BJ (cell line): ENCODE results near the gene RAB3GAP1. TPM values are rescaled to one million over a fixed set of nuclear protein-coding genes. Genes with fewer than 3 reads are reported as not detected.

ENCODE experiments used
- CTCF ChIA-PET: fragments of 350-600 bp; formaldehyde crosslinking; extraction: SDS; loops from one replicate; lab custom pipeline; 2021; ENCODE audit warnings: antibody characterized with exemption, inconsistent platforms; lab: Yijun Ruan, JAX
- POLR2A ChIA-PET: fragments of 300-600 bp; sonication (Branson Sonifier 250); formaldehyde crosslinking; extraction: SDS; loops from one replicate; lab custom pipeline; 2021; ENCODE audit warnings: antibody characterized with exemption; lab: Charles Lee
- DNase-seq: peaks from one replicate; pipeline ENCODE4 v3.0.0-alpha.2; 2011; ENCODE audit warnings: low read depth
- H3K27me3 ChIP-seq: 2 replicates; pipeline ENCODE4 v1.6.0; 2011; ENCODE audit warnings: low read length; ENCODE audit not compliant: control insufficient read depth, insufficient read depth
- H3K36me3 ChIP-seq: 2 replicates; pipeline ENCODE4 v1.5.1; 2011; ENCODE audit warnings: low read length; ENCODE audit not compliant: control insufficient read depth, insufficient read depth
- H3K4me3 ChIP-seq: 2 replicates; pipeline ENCODE4 v1.5.1; 2011; ENCODE audit warnings: low read depth, mild to moderate bottlenecking, control low read depth, low read length
- polyA plus RNA-seq: library from polyadenylated mRNA; depleted of rRNA; stranded (reverse); fragments of >200 nt; gene quantifications from 2 replicates; pipeline ENCODE4 v1.2.3, GENCODE V29; 2011
- TF ChIP-seq, protein P1 (sequence below): IDR thresholded peaks from 2 replicates; pipeline ENCODE4 v1.5.1; 2011; ENCODE audit warnings: low read depth, mild to moderate bottlenecking, control low read depth, inconsistent platforms, low read length, moderate library complexity; ENCODE audit not compliant: insufficient read depth

RAB3GAP1 gene
- polyA plus RNA-seq, 1 experiment: 22.4 TPM

DNA sequence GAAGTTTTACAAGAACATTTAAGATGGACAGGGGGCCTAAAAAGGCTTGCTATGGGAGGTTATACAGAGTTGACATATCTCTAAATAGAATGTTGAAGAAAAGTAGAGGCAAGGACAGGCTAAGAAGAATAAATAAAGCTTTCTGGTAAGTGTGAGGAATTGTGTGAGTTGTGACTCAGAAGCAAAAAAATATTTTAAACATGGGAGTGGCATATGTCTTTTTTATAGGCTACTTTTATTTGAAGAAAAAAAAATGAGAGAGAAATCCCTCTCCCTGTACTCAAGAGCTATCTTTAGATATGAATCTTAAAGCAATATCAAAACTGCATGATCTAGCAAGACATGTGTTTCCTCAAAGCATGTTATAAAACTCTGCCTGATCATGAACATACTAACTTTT, 41.1 kb downstream of the RAB3GAP1 start:
- ChIA-PET CTCF (interaction anchor here (0.6 to 1.2 kb wide), 2 partner anchors 18 to 686 kb away, joined by 3 read pairs; no protein-coding TSS in a partner anchor), POLR2A (interaction anchor here (0.6 kb wide), 1 partner anchor 277 kb away, joined by 3 read pairs; no protein-coding TSS in a partner anchor)
- DNase-seq: peak; percentile 9
- Histone ChIP-seq H3K36me3 (peaks cover 1% of the 10 kb centered on the region; the same call in 1 of the 2 replicates), H3K27me3 (no peaks in the 10 kb centered on the region), H3K4me3 (no peak overlapping the region)
- TF ChIP-seq, protein P1, sequence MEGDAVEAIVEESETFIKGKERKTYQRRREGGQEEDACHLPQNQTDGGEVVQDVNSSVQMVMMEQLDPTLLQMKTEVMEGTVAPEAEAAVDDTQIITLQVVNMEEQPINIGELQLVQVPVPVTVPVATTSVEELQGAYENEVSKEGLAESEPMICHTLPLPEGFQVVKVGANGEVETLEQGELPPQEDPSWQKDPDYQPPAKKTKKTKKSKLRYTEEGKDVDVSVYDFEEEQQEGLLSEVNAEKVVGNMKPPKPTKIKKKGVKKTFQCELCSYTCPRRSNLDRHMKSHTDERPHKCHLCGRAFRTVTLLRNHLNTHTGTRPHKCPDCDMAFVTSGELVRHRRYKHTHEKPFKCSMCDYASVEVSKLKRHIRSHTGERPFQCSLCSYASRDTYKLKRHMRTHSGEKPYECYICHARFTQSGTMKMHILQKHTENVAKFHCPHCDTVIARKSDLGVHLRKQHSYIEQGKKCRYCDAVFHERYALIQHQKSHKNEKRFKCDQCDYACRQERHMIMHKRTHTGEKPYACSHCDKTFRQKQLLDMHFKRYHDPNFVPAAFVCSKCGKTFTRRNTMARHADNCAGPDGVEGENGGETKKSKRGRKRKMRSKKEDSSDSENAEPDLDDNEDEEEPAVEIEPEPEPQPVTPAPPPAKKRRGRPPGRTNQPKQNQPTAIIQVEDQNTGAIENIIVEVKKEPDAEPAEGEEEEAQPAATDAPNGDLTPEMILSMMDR: no peak

DNA sequence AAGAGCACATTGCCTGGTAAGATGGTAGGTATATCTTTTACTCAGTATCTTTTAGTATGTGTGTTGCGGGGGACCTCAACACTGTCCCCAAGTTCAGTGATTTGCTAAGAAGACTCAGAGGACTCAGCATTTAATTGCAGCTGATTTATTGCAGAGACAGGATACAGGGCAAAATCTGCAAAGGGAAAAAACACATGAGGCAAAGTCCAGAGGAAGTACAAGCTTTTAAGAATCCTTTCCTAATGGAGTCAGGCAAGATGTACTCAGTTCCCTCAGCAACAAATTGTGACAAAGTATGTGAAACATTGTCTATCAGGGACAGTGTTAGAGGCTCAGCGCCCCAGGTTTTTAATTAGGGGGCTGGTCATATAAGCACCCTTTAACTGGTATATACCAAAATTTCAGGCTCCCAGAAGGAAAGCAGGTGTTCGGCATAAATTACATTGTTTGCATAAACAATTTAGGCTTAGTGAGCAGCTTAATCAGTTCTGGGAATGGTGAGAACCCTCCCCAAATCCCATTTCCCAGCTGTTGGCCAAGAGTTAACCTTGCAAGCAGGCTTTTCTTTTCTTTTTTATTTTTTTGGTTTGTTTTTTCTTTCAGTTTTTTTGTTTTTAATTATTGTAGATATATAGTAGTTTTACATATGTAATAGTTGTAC, 41.7 kb downstream of the RAB3GAP1 start:
- CTCF ChIA-PET: interaction anchor here (0.6 kb wide), 1 partner anchor 685 kb away, joined by 3 read pairs; no protein-coding TSS in a partner anchor
- POLR2A ChIA-PET: no interaction called here
- Histone ChIP-seq H3K27me3 (no peaks in the 10 kb centered on the region), H3K36me3 (peaks cover 1% of the 10 kb centered on the region; the same call in 1 of the 2 replicates), H3K4me3 (no peak overlapping the region)
- no peak for DNase-seq
- TF ChIP-seq, protein P1: no peak

DNA sequence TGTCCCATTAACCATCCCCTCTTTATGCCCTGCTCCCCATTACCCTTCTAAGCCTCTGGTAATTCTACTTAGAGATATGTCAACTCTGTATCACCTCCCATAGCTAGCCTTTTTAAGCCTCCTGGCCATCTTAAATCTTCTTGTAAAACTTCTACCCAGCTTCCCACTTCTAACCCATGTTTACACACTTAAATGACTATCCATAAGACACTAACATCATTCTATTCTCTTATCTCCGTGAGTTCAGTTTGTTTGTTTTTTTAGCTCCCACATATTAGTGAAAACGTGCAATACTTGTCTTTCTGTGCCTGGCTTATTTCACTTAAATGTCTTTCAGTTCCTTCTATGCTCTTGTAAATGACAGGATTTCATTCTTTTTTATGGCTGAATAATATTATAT, 42.4 kb downstream of the RAB3GAP1 start:
- peaks cover 1% of the 10 kb centered on the region; the same call in 1 of the 2 replicates for H3K36me3 ChIP-seq
- ChIA-PET POLR2A (no interaction called here), CTCF (no interaction called here)
- H3K4me3 ChIP-seq: no peak overlapping the region
- no peak for DNase-seq
- TF ChIP-seq, protein P1: no peak
- H3K27me3 ChIP-seq: no peaks in the 10 kb centered on the region

DNA sequence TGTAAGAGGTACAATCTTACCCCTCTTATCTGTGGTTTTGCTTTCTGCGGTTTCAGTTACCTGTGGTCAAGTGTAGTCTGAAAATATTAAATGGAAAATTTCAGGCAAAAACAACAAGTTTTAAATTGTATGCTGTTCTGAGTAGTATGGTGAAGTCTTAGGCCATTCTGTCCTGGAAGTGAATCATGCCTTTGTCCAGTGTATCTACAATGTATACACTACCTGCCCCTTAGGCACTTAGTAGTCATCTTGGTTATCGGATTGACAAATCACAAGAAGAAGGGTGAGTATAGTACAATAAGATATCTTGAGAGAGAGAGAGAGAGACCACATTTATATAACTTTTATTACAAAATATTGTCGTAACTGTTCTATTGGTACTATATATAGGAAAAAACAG, 43.5 kb downstream of the RAB3GAP1 start:
- Histone ChIP-seq H3K36me3 (peaks cover 1% of the 10 kb centered on the region; the same call in 1 of the 2 replicates), H3K27me3 (no peaks in the 10 kb centered on the region), H3K4me3 (no peak overlapping the region)
- ChIA-PET POLR2A (no interaction called here), CTCF (no interaction called here)
- TF ChIP-seq, protein P1: no peak
- no peak for DNase-seq

DNA sequence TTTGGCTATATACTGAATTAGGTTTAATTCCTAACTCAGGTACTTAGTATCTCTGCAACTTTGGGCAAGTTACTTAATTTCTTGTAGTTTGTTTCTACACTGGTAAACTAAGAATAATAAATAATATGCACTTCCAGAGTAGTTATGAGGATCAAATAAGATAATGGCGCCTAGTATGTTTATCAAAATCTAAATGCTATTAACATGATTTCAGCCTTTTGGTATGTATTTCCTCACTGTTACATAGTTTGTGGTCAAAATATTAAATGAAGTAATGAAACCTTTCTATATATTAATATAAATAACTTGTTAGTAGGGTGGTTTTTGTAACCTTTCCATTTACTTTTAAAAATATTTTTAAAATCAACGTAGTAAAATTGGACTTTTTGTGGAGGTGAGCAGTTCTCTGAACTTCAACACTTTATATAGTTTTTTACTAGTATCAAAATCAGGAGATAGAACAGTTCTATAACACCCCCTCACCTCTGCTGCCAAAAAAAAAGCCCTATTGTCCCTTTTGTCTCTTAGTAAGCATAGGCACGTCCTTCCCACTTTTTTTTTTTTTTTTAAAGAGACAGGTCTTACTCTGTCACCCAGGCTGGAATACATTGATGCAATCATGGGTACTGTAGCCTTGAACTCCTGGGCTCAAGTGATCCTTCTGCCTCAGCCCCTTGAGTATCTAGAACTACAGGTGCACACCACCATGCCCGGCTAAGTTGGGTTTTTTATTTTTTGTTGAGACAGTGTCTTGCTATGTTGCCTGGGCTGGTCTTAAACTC, 44.8 kb downstream of the RAB3GAP1 start:
- TF ChIP-seq, protein P1: no peak
- Histone ChIP-seq H3K36me3 (peaks cover 1% of the 10 kb centered on the region; the same call in 1 of the 2 replicates), H3K27me3 (no peaks in the 10 kb centered on the region), H3K4me3 (no peak overlapping the region)
- DNase-seq: no peak
- CTCF ChIA-PET: no interaction called here
- POLR2A ChIA-PET: no interaction called here
